Measurements from ENCODE around the gene C19orf25. TPM values are rescaled to one million over a fixed set of nuclear protein-coding genes. Genes with fewer than 3 reads are reported as not detected.

Gene C19orf25
- total and polyA plus RNA-seq, 2 of the 13 experiments (the other 11 are each of a cell fraction or from before 2014, with no cell fraction given) = 14.2 to 32.4 TPM

DNA sequence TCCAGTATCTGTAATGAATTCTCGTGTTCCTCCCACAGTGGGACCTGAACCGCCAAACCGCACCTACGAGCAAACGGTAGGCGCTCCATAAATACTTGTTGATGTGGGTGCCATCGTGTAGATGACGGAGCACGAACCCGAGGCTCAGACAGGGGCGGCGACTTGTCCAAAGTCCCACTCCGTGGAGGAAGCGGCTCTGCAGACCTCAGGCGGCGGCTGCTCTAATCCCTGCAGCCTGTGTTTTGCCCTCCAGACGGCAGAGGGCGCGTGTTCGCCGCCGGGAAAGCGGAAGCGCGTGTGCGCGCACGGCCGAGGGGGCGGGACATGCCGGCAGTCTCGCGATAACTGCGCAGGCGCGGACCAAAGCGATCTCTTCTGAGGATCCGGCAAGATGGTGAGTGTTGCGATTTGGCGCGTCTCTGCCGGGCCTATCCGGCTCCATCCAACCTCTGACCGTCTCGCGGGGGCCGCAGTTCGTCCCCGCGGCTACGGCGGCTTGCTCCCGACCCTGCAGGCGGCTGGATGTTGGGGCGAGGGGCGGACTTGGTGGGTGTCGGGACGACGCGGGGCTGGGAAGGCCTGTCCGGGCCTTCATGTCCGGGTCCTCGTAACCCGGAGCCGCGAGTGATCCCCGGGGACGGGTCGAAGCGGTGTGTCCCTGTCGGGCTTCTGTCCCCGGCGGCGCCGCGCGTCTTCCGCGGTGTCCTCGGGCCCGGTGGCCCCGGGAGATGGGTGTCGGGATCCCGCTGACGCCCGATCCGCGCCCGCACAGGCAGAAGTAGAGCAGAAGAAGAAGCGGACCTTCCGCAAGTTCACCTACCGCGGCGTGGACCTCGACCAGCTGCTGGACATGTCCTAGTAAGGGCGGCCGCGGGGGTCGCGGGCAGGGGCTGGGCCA lies 40.7 kb downstream of the C19orf25 start, which contains the start of gene RPS15 (continued):
- TF ChIP-seq ZNF296 (CRISPR knock-in tag; conservative IDR thresholded peaks at IDR 0.05) (peak; percentile 77; the same call in 1 of the 2 replicates), ZNF143 (CRISPR knock-in tag; IDR thresholded peaks at IDR 0.05) (peak; percentile 78), MBD4 (IDR thresholded peaks at IDR 0.05; ENCODE audit: borderline replicate concordance, low read length) (no peak), CBFB (CRISPR knock-in tag; IDR thresholded peaks at IDR 0.05) (peak; percentile 93), ZNF598 (CRISPR knock-in tag; IDR thresholded peaks at IDR 0.05; ENCODE audit: borderline replicate concordance) (peak; percentile 62; the same call in 1 of the 2 replicates), YEATS2 (CRISPR knock-in tag; IDR thresholded peaks at IDR 0.05; ENCODE audit: borderline replicate concordance) (peak; percentile 100), ZNF20 (CRISPR knock-in tag; IDR thresholded peaks at IDR 0.05) (0 out of 2 replicates have a peak, but pooled peaks have one; percentile 35)
- TF ChIP-seq, protein P1, sequence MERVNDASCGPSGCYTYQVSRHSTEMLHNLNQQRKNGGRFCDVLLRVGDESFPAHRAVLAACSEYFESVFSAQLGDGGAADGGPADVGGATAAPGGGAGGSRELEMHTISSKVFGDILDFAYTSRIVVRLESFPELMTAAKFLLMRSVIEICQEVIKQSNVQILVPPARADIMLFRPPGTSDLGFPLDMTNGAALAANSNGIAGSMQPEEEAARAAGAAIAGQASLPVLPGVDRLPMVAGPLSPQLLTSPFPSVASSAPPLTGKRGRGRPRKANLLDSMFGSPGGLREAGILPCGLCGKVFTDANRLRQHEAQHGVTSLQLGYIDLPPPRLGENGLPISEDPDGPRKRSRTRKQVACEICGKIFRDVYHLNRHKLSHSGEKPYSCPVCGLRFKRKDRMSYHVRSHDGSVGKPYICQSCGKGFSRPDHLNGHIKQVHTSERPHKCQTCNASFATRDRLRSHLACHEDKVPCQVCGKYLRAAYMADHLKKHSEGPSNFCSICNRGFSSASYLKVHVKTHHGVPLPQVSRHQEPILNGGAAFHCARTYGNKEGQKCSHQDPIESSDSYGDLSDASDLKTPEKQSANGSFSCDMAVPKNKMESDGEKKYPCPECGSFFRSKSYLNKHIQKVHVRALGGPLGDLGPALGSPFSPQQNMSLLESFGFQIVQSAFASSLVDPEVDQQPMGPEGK (CRISPR knock-in tag; IDR thresholded peaks at IDR 0.05) = peak; percentile 72
- TF ChIP-seq, protein P2, sequence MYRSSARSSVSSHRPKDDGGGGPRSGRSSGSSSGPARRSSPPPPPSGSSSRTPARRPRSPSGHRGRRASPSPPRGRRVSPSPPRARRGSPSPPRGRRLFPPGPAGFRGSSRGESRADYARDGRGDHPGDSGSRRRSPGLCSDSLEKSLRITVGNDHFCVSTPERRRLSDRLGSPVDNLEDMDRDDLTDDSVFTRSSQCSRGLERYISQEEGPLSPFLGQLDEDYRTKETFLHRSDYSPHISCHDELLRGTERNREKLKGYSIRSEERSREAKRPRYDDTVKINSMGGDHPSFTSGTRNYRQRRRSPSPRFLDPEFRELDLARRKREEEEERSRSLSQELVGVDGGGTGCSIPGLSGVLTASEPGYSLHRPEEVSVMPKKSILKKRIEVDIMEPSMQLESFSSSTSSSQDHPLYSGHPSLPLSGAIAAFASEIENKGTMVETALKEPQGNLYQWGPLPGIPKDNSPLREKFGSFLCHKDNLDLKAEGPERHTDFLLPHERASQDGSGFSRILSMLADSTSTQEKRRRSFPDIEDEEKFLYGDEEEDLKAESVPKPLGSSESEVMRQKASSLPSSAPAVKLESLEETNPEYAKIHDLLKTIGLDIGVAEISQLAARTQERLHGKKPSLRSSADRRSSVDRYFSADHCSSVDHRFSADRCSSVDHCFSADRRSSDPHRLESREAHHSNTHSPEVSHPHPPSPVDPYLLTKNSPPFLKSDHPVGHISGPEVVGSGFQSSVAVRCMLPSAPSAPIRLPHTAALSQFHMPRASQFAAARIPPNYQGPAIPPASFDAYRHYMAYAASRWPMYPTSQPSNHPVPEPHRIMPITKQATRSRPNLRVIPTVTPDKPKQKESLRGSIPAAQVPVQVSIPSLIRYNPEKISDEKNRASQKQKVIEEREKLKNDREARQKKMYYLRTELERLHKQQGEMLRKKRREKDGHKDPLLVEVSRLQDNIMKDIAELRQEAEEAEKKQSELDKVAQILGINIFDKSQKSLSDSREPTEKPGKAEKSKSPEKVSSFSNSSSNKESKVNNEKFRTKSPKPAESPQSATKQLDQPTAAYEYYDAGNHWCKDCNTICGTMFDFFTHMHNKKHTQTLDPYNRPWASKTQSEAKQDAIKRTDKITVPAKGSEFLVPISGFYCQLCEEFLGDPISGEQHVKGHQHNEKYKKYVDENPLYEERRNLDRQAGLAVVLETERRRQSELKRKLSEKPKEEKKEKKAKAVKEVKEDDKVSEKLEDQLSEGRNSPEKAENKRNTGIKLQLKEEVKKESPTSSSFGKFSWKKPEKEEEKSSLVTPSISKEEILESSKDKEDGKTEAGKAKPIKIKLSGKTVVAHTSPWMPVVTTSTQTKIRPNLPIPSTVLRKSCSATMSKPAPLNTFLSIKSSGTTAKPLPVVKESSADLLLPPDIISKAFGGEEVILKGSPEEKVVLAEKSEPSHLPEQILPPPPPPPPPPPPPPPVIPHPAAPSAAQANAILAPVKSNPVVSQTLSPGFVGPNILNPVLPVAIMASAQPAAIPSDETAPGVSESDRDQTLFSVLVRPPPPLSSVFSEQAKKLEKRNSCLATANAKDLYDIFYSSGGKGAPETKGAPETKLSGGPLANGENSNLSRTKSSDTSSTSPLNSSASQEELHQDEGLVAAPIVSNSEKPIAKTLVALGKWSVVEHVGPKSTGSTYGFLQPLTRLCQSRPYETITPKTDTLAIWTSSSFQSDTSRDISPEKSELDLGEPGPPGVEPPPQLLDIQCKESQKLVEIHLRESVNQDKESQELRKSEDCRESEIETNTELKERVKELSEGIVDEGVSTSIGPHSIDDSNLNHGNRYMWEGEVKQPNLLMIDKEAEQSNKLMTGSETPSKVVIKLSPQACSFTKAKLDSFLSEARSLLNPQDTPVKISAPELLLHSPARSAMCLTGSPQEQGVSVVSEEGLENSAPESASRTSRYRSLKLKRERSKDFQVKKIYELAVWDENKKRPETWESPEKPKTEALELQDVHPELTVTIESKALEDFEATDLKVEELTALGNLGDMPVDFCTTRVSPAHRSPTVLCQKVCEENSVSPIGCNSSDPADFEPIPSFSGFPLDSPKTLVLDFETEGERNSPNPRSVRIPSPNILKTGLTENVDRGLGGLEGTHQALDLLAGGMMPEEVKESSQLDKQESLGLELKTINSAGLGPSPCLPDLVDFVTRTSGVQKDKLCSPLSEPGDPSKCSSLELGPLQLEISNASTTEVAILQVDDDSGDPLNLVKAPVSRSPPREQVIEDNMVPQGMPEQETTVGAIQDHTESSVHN (CRISPR knock-in tag; IDR thresholded peaks at IDR 0.05) = peak; percentile 68; the same call in 1 of the 2 replicates
- TF ChIP-seq, protein P3, sequence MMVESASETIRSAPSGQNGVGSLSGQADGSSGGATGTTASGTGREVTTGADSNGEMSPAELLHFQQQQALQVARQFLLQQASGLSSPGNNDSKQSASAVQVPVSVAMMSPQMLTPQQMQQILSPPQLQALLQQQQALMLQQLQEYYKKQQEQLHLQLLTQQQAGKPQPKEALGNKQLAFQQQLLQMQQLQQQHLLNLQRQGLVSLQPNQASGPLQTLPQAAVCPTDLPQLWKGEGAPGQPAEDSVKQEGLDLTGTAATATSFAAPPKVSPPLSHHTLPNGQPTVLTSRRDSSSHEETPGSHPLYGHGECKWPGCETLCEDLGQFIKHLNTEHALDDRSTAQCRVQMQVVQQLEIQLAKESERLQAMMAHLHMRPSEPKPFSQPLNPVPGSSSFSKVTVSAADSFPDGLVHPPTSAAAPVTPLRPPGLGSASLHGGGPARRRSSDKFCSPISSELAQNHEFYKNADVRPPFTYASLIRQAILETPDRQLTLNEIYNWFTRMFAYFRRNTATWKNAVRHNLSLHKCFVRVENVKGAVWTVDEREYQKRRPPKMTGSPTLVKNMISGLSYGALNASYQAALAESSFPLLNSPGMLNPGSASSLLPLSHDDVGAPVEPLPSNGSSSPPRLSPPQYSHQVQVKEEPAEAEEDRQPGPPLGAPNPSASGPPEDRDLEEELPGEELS (CRISPR knock-in tag; IDR thresholded peaks at IDR 0.05) = peak; percentile 77
- TF ChIP-seq, protein P4, sequence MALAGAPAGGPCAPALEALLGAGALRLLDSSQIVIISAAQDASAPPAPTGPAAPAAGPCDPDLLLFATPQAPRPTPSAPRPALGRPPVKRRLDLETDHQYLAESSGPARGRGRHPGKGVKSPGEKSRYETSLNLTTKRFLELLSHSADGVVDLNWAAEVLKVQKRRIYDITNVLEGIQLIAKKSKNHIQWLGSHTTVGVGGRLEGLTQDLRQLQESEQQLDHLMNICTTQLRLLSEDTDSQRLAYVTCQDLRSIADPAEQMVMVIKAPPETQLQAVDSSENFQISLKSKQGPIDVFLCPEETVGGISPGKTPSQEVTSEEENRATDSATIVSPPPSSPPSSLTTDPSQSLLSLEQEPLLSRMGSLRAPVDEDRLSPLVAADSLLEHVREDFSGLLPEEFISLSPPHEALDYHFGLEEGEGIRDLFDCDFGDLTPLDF (CRISPR knock-in tag; IDR thresholded peaks at IDR 0.05) = peak; percentile 85
- TF ChIP-seq, protein P5, sequence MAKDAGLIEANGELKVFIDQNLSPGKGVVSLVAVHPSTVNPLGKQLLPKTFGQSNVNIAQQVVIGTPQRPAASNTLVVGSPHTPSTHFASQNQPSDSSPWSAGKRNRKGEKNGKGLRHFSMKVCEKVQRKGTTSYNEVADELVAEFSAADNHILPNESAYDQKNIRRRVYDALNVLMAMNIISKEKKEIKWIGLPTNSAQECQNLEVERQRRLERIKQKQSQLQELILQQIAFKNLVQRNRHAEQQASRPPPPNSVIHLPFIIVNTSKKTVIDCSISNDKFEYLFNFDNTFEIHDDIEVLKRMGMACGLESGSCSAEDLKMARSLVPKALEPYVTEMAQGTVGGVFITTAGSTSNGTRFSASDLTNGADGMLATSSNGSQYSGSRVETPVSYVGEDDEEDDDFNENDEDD (CRISPR knock-in tag; IDR thresholded peaks at IDR 0.05; ENCODE audit: borderline replicate concordance) = peak; percentile 86
